H1 (cell line): Measurements from ENCODE around the gene TMEM117. TPM values are rescaled to one million over a fixed set of nuclear protein-coding genes. Genes with fewer than 3 reads are reported as not detected.

Source experiments
- CTCF ChIA-PET: fragments of 300-600 bp; sonication (Branson Sonifier 250); formaldehyde crosslinking; loops from one replicate; lab custom pipeline; 2021; ENCODE audit not compliant: partially characterized antibody; lab: Charles Lee
- POLR2A ChIA-PET: fragments of 300-600 bp; sonication (Branson Sonifier 250); formaldehyde crosslinking; loops from one replicate; lab custom pipeline; 2021; ENCODE audit warnings: inconsistent platforms; ENCODE audit not compliant: partially characterized antibody; lab: Charles Lee
- DNase-seq, 2 experiments: peaks; one replicate each; pipeline versions ENCODE4 v3.0.0 to v3.0.0-alpha.2; 2010 to 2022; ENCODE audit warnings: low spot score in 2 of 2, low read depth in 1 of 2, mixed read lengths in 1 of 2
- FAIRE-seq: peaks from 2 replicates; lab custom pipeline; 2011; peaks lifted over from hg19 to GRCh38; lab: Jason Lieb, UNC
- H2AFZ ChIP-seq: 2 replicates; pipeline ENCODE4 v1.8.1; 2012; ENCODE audit warnings: low read length, inconsistent platforms
- H2AK5ac ChIP-seq: 2 replicates; pipeline ENCODE4 v1.6.1; 2013; ENCODE audit warnings: low read depth, low read length
- H2BK120ac ChIP-seq: replicated peaks from 2 replicates; pipeline ENCODE3; 2013; ENCODE audit warnings: low read depth, low read length, inconsistent platforms
- H2BK12ac ChIP-seq: 2 replicates; pipeline ENCODE4 v1.6.1; 2013; ENCODE audit warnings: low read depth, low read length
- H2BK15ac ChIP-seq: 2 replicates; pipeline ENCODE4 v1.6.1; 2013; ENCODE audit warnings: low read length
- H2BK20ac ChIP-seq: 2 replicates; pipeline ENCODE4 v1.6.1; 2013; ENCODE audit warnings: low read length
- H2BK5ac ChIP-seq: 2 replicates; pipeline ENCODE4 v1.6.1; 2013; ENCODE audit warnings: low read depth, low read length
- H3K14ac ChIP-seq: 2 replicates; pipeline ENCODE4 v1.6.1; 2013; ENCODE audit warnings: inconsistent platforms; ENCODE audit not compliant: insufficient read length
- H3K18ac ChIP-seq: 2 replicates; pipeline ENCODE4 v1.6.1; 2013; ENCODE audit warnings: low read length; ENCODE audit errors: extremely low read depth
- H3K23ac ChIP-seq: 2 replicates; pipeline ENCODE4 v1.6.1; 2013; ENCODE audit warnings: inconsistent platforms; ENCODE audit not compliant: insufficient read length
- H3K23me2 ChIP-seq: 2 replicates; pipeline ENCODE4 v1.6.1; 2013; ENCODE audit warnings: low read depth, low read length
- H3K27ac ChIP-seq: 2 replicates; pipeline ENCODE4 v1.6.1; 2011; ENCODE audit warnings: low read depth, low read length, inconsistent platforms
- H3K27me3 ChIP-seq, 4 experiments: replicated peaks in 1 of 4; 1 replicate in 1 of 4; 2 replicates in 3 of 4; pipeline versions ENCODE4 v1.6.1 to v1.8.1; 2011 to 2013; ENCODE audit warnings: low read length in 3 of 4, mild to moderate bottlenecking in 3 of 4, inconsistent platforms in 2 of 4, mixed read lengths in 2 of 4, moderate library complexity in 1 of 4; ENCODE audit not compliant: control insufficient read depth in 3 of 4, insufficient read depth in 3 of 4; ENCODE audit errors: extremely low read depth in 1 of 4
- H3K36me3 ChIP-seq, 4 experiments: 2 replicates each; pipeline versions ENCODE4 v1.6.1 to v1.8.1; 2011 to 2013; ENCODE audit warnings: mild to moderate bottlenecking in 4 of 4, low read length in 3 of 4, moderate library complexity in 2 of 4, control low read depth in 1 of 4, inconsistent platforms in 1 of 4; ENCODE audit not compliant: insufficient read depth in 4 of 4, control insufficient read depth in 2 of 4
- H3K4ac ChIP-seq: replicated peaks from 2 replicates; pipeline ENCODE3; 2013; ENCODE audit warnings: low read length, low read depth, mixed read lengths, inconsistent platforms; ENCODE audit not compliant: insufficient read length
- H3K4me1 ChIP-seq, 4 experiments: replicated peaks in 1 of 4; 1 replicate in 1 of 4; 2 replicates in 3 of 4; pipeline versions ENCODE4 v1.6.1 to v1.8.1; 2011 to 2013; ENCODE audit warnings: low read length in 3 of 4, inconsistent platforms in 2 of 4, mixed read lengths in 1 of 4; ENCODE audit not compliant: insufficient read depth in 4 of 4, control insufficient read depth in 3 of 4
- H3K4me2 ChIP-seq, 2 experiments: 2 replicates each; pipeline versions ENCODE4 v1.6.1 to v1.8.1; 2011 to 2013; ENCODE audit warnings: low read depth in 2 of 2, low read length in 2 of 2, control low read depth in 1 of 2, inconsistent platforms in 1 of 2, mild to moderate bottlenecking in 1 of 2; ENCODE audit not compliant: insufficient read depth in 1 of 2
- H3K4me3 ChIP-seq, 4 experiments: fragments of 200-600, 300-600 bp in 1 of 4; sonication (generic), shearing (Covaris generic), sonication (Bioruptor Twin) in 1 of 4; 2 replicates each; pipeline versions ENCODE4 v1.5.1 to v1.8.1; 2011 to 2016; ENCODE audit warnings: low read length in 4 of 4, low read depth in 3 of 4, control low read depth in 2 of 4, inconsistent platforms in 2 of 4, mild to moderate bottlenecking in 2 of 4, mixed read lengths in 1 of 4, moderate library complexity in 1 of 4; ENCODE audit not compliant: insufficient read depth in 2 of 4; ENCODE audit errors: extremely low read depth in 1 of 4
- H3K56ac ChIP-seq: replicated peaks from 2 replicates; pipeline ENCODE3; 2013; ENCODE audit warnings: low read depth, mild to moderate bottlenecking, mixed read lengths, low read length, inconsistent platforms; ENCODE audit not compliant: insufficient read length
- H3K79me1 ChIP-seq: 2 replicates; pipeline ENCODE4 v1.6.1; 2013; ENCODE audit warnings: low read depth, low read length, control low read depth
- H3K79me2 ChIP-seq, 2 experiments: 2 replicates each; pipeline versions ENCODE4 v1.6.1 to v1.8.1; 2012 to 2013; ENCODE audit warnings: low read length in 2 of 2, mild to moderate bottlenecking in 2 of 2, inconsistent platforms in 1 of 2; ENCODE audit not compliant: insufficient read depth in 2 of 2, control insufficient read depth in 1 of 2
- H3K9ac ChIP-seq, 4 experiments: replicated peaks in 1 of 4; 1 replicate in 1 of 4; 2 replicates in 3 of 4; pipeline versions ENCODE4 v1.6.1 to v1.8.1; 2011 to 2013; ENCODE audit warnings: low read depth in 3 of 4, low read length in 3 of 4, control low read depth in 2 of 4, mild to moderate bottlenecking in 2 of 4, moderate library complexity in 2 of 4, inconsistent platforms in 1 of 4; ENCODE audit errors: extremely low read depth in 1 of 4
- H3K9me3 ChIP-seq, 2 experiments: 2 replicates each; pipeline versions ENCODE4 v1.6.1 to v1.8.1; 2012 to 2013; ENCODE audit warnings: mild to moderate bottlenecking in 2 of 2, moderate library complexity in 2 of 2, control low read depth in 1 of 2, inconsistent platforms in 1 of 2, low read depth in 1 of 2, low read length in 1 of 2, mixed read lengths in 1 of 2; ENCODE audit not compliant: insufficient read depth in 2 of 2
- H4K20me1 ChIP-seq, 2 experiments: replicated peaks in 1 of 2; 2 replicates each; pipeline versions ENCODE3 to v1.8.1; 2011 to 2013; ENCODE audit warnings: inconsistent platforms in 2 of 2, low read length in 2 of 2, mild to moderate bottlenecking in 1 of 2; ENCODE audit not compliant: insufficient read depth in 2 of 2, control insufficient read depth in 1 of 2
- H4K5ac ChIP-seq: 2 replicates; pipeline ENCODE4 v1.6.1; 2013; ENCODE audit warnings: low read length, low read depth, mixed read lengths, inconsistent platforms; ENCODE audit not compliant: insufficient read length
- H4K8ac ChIP-seq: 2 replicates; pipeline ENCODE4 v1.8.0; 2013; ENCODE audit warnings: mild to moderate bottlenecking, moderate library complexity, low read length, inconsistent platforms; ENCODE audit not compliant: insufficient read depth; ENCODE audit errors: extremely low read depth
- H4K91ac ChIP-seq: replicated peaks from 2 replicates; pipeline ENCODE3; 2013; ENCODE audit warnings: low read length, mixed read lengths, inconsistent platforms; ENCODE audit not compliant: insufficient read length
- ATF2 ChIP-seq: IDR thresholded peaks from 2 replicates; pipeline ENCODE4 v1.6.1; 2012; ENCODE audit warnings: low read length, inconsistent platforms
- KDM4A ChIP-seq: IDR thresholded peaks from one replicate; pipeline ENCODE4 v1.7.1; 2012; ENCODE audit warnings: low read depth, mild to moderate bottlenecking, moderate library complexity, low read length, inconsistent platforms; ENCODE audit not compliant: severe bottlenecking
- POLR2A ChIP-seq, 2 experiments: IDR thresholded peaks; 1 replicate in 1 of 2; 2 replicates in 1 of 2; pipeline ENCODE4 v1.6.1; 2011; ENCODE audit warnings: low read depth in 2 of 2, low read length in 2 of 2, mild to moderate bottlenecking in 2 of 2; ENCODE audit errors: control extremely low read depth in 1 of 2
- RFX5 ChIP-seq: IDR thresholded peaks from 2 replicates; pipeline ENCODE4 v1.6.1; 2011; ENCODE audit warnings: low read depth, low read length, improper control_type of control experiment, borderline replicate concordance
- SIN3A ChIP-seq, 2 experiments: IDR thresholded peaks in 1 of 2; conservative IDR thresholded peaks in 1 of 2; 2 replicates each; pipeline ENCODE4 v1.6.1; 2011 to 2012; ENCODE audit warnings: low read length in 2 of 2, improper control_type of control experiment in 1 of 2, low read depth in 1 of 2, mild to moderate bottlenecking in 1 of 2
- SIRT6 ChIP-seq: IDR thresholded peaks from one replicate; pipeline ENCODE4 v1.7.1; 2012; ENCODE audit warnings: low read length, inconsistent platforms
- TEAD4 ChIP-seq: IDR thresholded peaks from 2 replicates; pipeline ENCODE4 v1.6.1; 2012; ENCODE audit warnings: low read depth, low read length, inconsistent platforms, mixed read lengths
- WGBS, 2 experiments: shearing (Covaris generic) in 1 of 2; methylation state at CpG; one replicate each; pipeline versions ENCODE4 v1.1.6 to v1.1.7; 2013 to 2015; ENCODE audit warnings: low lambda C conversion rate in 2 of 2, mixed read lengths in 2 of 2, inconsistent platforms in 1 of 2, low coverage in 1 of 2, missing lambda C conversion rate in 1 of 2; ENCODE audit not compliant: insufficient replicate concordance in 2 of 2, insufficient coverage in 1 of 2, insufficient read length in 1 of 2; ENCODE audit errors: extremely low coverage in 1 of 2, missing lambda C conversion rate in 1 of 2; 5-methylcytosine and 5-hydroxymethylcytosine counted together
- polyA plus RNA-seq, 7 experiments: library from polyadenylated mRNA; depleted of rRNA in 3 of 7; stranded (reverse) in 5 of 7; unstranded in 2 of 7; fragments of >200 nt in 5 of 7; fragments of 200-250 nt in 2 of 7; gene quantifications; 1 replicate in 5 of 7; 2 replicates in 1 of 7; 4 replicates in 1 of 7; pipeline versions ENCODE4 v1.2.1 to v1.2.3, GENCODE V29; 2011 to 2013; ENCODE audit warnings: missing spikeins in 2 of 7, mixed read lengths in 2 of 7
- total RNA-seq: library from RNA; stranded (reverse); fragmentation: NEBNext Ultra II Directional; extraction: Animal tissue kit (Norgen Biotek cat#: 25700); gene quantifications from 2 replicates; pipeline ENCODE4 v1.2.1, GENCODE V29; 2021
- TF ChIP-seq, protein P1 (sequence below): IDR thresholded peaks from 2 replicates; pipeline ENCODE4 v1.6.1; 2011; ENCODE audit warnings: low read length, improper control_type of control experiment
- TF ChIP-seq, protein P2 (sequence below): IDR thresholded peaks from 2 replicates; pipeline ENCODE4 v1.6.1; 2011; ENCODE audit warnings: low read depth, mild to moderate bottlenecking, low read length; ENCODE audit not compliant: insufficient read depth

The TMEM117 gene
- total and polyA plus RNA-seq, 2 of the 8 experiments (the other 6 are each of a cell fraction or from before 2014, with no cell fraction given): 0.80 to 1.4 TPM

GRCh38 chr12:43891856-43892574 is 56.1 kb downstream of the TMEM117 start:
- Histone ChIP-seq H3K9ac (no peak overlapping the region), H3K23ac (no peak overlapping the region), H3K4me3 (no peak overlapping the region), H3K14ac (no peak overlapping the region), H3K27me3 (no peaks in the 10 kb centered on the region), H4K8ac (no peak overlapping the region), H2BK20ac (no peak overlapping the region), H3K56ac (no peak overlapping the region), H3K27ac (no peak overlapping the region), H2BK15ac (no peak overlapping the region), H4K91ac (no peak overlapping the region), H3K79me1 (no peaks in the 10 kb centered on the region), H3K23me2 (no peaks in the 10 kb centered on the region), H2BK5ac (no peak overlapping the region), H3K4ac (no peak overlapping the region), H3K79me2 (no peaks in the 10 kb centered on the region), H4K5ac (no peak overlapping the region), H2AK5ac (no peak overlapping the region), H3K18ac (no peak overlapping the region), H2AFZ (no peak overlapping the region), H3K4me1 (no peaks in the 10 kb centered on the region), H2BK12ac (no peak overlapping the region), H3K9me3 (peaks cover 0 to 3% of the 10 kb centered on the region in 2 experiments; a peak in 1 of 4 replicates), H2BK120ac (no peak overlapping the region), H4K20me1 (no peaks in the 10 kb centered on the region), H3K4me2 (no peak overlapping the region), H3K36me3 (no peaks in the 10 kb centered on the region)
- CTCF ChIA-PET: interaction anchor here (1.5 kb wide), 1 partner anchor 9 kb away, joined by 5 read pairs; no protein-coding TSS in a partner anchor
- POLR2A ChIA-PET: no interaction called here
- no peak for FAIRE-seq
- DNase-seq: no peak
- 87% methylated on average over 3 of the region's 3 CpGs; no CpG with 5 or more reads in 1 of the 2 experiments for WGBS, 2 experiments
- TF ChIP-seq SIRT6: no peak
- TF ChIP-seq TEAD4: no peak
- TF ChIP-seq SIN3A (conservative IDR thresholded peaks at IDR 0.05 in 1 of 2, IDR thresholded peaks at IDR 0.05 in 1 of 2; ENCODE audit: low read depth in 1 of 2, low read length in 2 of 2): no peak
- TF ChIP-seq, protein P1, sequence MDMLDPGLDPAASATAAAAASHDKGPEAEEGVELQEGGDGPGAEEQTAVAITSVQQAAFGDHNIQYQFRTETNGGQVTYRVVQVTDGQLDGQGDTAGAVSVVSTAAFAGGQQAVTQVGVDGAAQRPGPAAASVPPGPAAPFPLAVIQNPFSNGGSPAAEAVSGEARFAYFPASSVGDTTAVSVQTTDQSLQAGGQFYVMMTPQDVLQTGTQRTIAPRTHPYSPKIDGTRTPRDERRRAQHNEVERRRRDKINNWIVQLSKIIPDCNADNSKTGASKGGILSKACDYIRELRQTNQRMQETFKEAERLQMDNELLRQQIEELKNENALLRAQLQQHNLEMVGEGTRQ: no peak
- TF ChIP-seq ATF2: no peak
- TF ChIP-seq KDM4A: no peak
- no peak for TF ChIP-seq RFX5
- no peak for TF ChIP-seq POLR2A (IDR thresholded peaks at IDR 0.05; ENCODE audit: control extremely low read depth in 1 of 2, low read depth in 2 of 2, low read length in 2 of 2)
- TF ChIP-seq, protein P2, sequence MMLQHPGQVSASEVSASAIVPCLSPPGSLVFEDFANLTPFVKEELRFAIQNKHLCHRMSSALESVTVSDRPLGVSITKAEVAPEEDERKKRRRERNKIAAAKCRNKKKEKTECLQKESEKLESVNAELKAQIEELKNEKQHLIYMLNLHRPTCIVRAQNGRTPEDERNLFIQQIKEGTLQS: no peak
